ENCODE measurements around the gene GDPGP1.

DNA sequence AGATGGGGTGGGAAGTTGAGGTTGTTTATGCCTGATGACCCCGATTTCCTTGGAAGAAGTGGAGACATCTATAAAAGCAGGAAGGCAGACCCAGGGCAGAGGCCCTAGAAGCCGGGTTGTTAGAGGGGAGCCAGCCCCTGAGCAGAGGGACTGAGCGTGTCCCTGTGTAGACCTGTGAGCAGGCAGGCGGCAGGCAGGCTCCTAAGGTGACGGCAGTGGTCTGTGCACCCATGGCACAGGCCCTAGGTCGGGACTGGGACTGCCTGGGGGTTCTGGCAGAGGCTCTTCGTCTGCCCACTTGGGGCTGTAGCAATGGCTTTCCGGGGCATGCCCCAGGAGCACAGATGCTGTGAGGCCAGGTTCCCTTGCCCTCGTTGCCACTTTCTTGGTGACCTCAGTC lies 23.0 kb upstream of the GDPGP1 start:
- TF ChIP-seq POLR2A (IDR thresholded peaks at IDR 0.05; ENCODE audit: low read length) (no peak), GATA1 (IDR thresholded peaks at IDR 0.05; ENCODE audit: low read depth, low read length) (no peak)

All from erythroblast (primary cell).